ENCODE results near the gene SH3TC1. TPM values are rescaled to one million over a fixed set of nuclear protein-coding genes. Genes with fewer than 3 reads are reported as not detected.

The SH3TC1 gene
- total RNA-seq, 1 donor from 2014 or later = 1.2 TPM

GRCh38 chr4:8273450-8273849 is 74.4 kb downstream of the SH3TC1 start:
- Histone ChIP-seq H3K4me2 (ENCODE audit: low read length) (no peak overlapping the region), H3K9ac (ENCODE audit: low read length) (no peak overlapping the region), H3K79me2 (ENCODE audit: insufficient read depth, low read length) (no peaks in the 10 kb centered on the region), H4K20me1 (ENCODE audit: insufficient read depth, low read length) (no peaks in the 10 kb centered on the region), H3K4me1 (ENCODE audit: insufficient read depth, low read length) (peaks cover 31% of the 10 kb centered on the region), H3K27ac (ENCODE audit: low read depth, low read length) (no peak overlapping the region), H3K36me3 (ENCODE audit: insufficient read depth, low read length) (no peaks in the 10 kb centered on the region), H2AFZ (ENCODE audit: low read depth, low read length) (no peak overlapping the region), H3K27me3 (ENCODE audit: insufficient read depth, low read length) (peaks cover 24% of the 10 kb centered on the region), H3K4me3 (ENCODE audit: insufficient read depth, low read depth, low read length) (no peak overlapping the region), H3K9me3 (ENCODE audit: insufficient read depth, low read depth, low read length) (no peaks in the 10 kb centered on the region)
- Mint-ChIP-seq H3K27ac (ENCODE audit: unreplicated experiment) (no peak overlapping the region), H3K4me3 (ENCODE audit: unreplicated experiment) (no peak overlapping the region), H3K36me3 (ENCODE audit: low read depth, unreplicated experiment) (peaks cover 4% of the 10 kb centered on the region), H3K4me1 (ENCODE audit: low read depth, unreplicated experiment) (peaks cover 17% of the 10 kb centered on the region), H3K9me3 (ENCODE audit: unreplicated experiment) (no peaks in the 10 kb centered on the region), H3K27me3 (ENCODE audit: low read depth, unreplicated experiment) (peaks cover 24% of the 10 kb centered on the region)
- DNase-seq (ENCODE audit: low read depth) (no peak), FAIRE-seq (no peak)
- TF ChIP-seq CTCF (IDR thresholded peaks at IDR 0.05; ENCODE audit: insufficient read depth, low read depth, low read length) (no peak), EZH2 (IDR thresholded peaks at IDR 0.05; ENCODE audit: insufficient read depth, low read length) (no peak)

GRCh38 chr4:8274066-8274652 is 75.1 kb downstream of the SH3TC1 start:
- Histone ChIP-seq H3K79me2 (ENCODE audit: insufficient read depth, low read length) (no peaks in the 10 kb centered on the region), H3K27me3 (ENCODE audit: insufficient read depth, low read length) (peaks cover 19% of the 10 kb centered on the region), H3K9me3 (ENCODE audit: insufficient read depth, low read depth, low read length) (no peaks in the 10 kb centered on the region), H2AFZ (ENCODE audit: low read depth, low read length) (no peak overlapping the region), H3K27ac (ENCODE audit: low read depth, low read length) (no peak overlapping the region), H3K4me1 (ENCODE audit: insufficient read depth, low read length) (peaks cover 35% of the 10 kb centered on the region), H4K20me1 (ENCODE audit: insufficient read depth, low read length) (no peaks in the 10 kb centered on the region), H3K36me3 (ENCODE audit: insufficient read depth, low read length) (no peaks in the 10 kb centered on the region), H3K4me3 (ENCODE audit: insufficient read depth, low read depth, low read length) (no peak overlapping the region), H3K4me2 (ENCODE audit: low read length) (no peak overlapping the region), H3K9ac (ENCODE audit: low read length) (no peak overlapping the region)
- no peak for FAIRE-seq
- Mint-ChIP-seq H3K27me3 (ENCODE audit: low read depth, unreplicated experiment) (peaks cover 18% of the 10 kb centered on the region), H3K4me3 (ENCODE audit: unreplicated experiment) (no peak overlapping the region), H3K27ac (ENCODE audit: unreplicated experiment) (no peak overlapping the region), H3K9me3 (ENCODE audit: unreplicated experiment) (no peaks in the 10 kb centered on the region), H3K4me1 (ENCODE audit: low read depth, unreplicated experiment) (peaks cover 21% of the 10 kb centered on the region), H3K36me3 (ENCODE audit: low read depth, unreplicated experiment) (peaks cover 4% of the 10 kb centered on the region)
- TF ChIP-seq EZH2 (IDR thresholded peaks at IDR 0.05; ENCODE audit: insufficient read depth, low read length) (no peak), CTCF (IDR thresholded peaks at IDR 0.05; ENCODE audit: insufficient read depth, low read depth, low read length) (no peak)
- no peak for DNase-seq (ENCODE audit: low read depth)

- peaks cover 18% of the 10 kb centered on the region for H3K27me3 Mint-ChIP-seq (ENCODE audit: low read depth, unreplicated experiment)
- DNase-seq (ENCODE audit: low read depth) (peak; percentile 84), FAIRE-seq (no peak)
- Histone ChIP-seq H3K4me3 (ENCODE audit: insufficient read depth, low read depth, low read length) (no peak overlapping the region), H3K79me2 (ENCODE audit: insufficient read depth, low read length) (no peaks in the 10 kb centered on the region), H3K27ac (ENCODE audit: low read depth, low read length) (no peak overlapping the region), H3K36me3 (ENCODE audit: insufficient read depth, low read length) (no peaks in the 10 kb centered on the region), H4K20me1 (ENCODE audit: insufficient read depth, low read length) (no peaks in the 10 kb centered on the region), H3K9me3 (ENCODE audit: insufficient read depth, low read depth, low read length) (no peaks in the 10 kb centered on the region), H3K4me1 (ENCODE audit: insufficient read depth, low read length) (peaks cover 33% of the 10 kb centered on the region), H3K27me3 (ENCODE audit: insufficient read depth, low read length) (peaks cover 17% of the 10 kb centered on the region), H3K9ac (ENCODE audit: low read length) (no peak overlapping the region), H3K4me2 (ENCODE audit: low read length) (peak overlapping the region; percentile 17), H2AFZ (ENCODE audit: low read depth, low read length) (no peak overlapping the region)
- TF ChIP-seq CTCF (IDR thresholded peaks at IDR 0.05; ENCODE audit: insufficient read depth, low read depth, low read length) (no peak), EZH2 (IDR thresholded peaks at IDR 0.05; ENCODE audit: insufficient read depth, low read length) (no peak)
- no peaks in the 10 kb centered on the region for H3K9me3 Mint-ChIP-seq (ENCODE audit: unreplicated experiment)
- no peak overlapping the region for H3K27ac Mint-ChIP-seq (ENCODE audit: unreplicated experiment)
- H3K4me1 Mint-ChIP-seq (ENCODE audit: low read depth, unreplicated experiment) = peaks cover 26% of the 10 kb centered on the region
- no peak overlapping the region for H3K4me3 Mint-ChIP-seq (ENCODE audit: unreplicated experiment)
- H3K36me3 Mint-ChIP-seq (ENCODE audit: low read depth, unreplicated experiment) = peaks cover 4% of the 10 kb centered on the region
Measured at GRCh38 chr4:8274765-8275547, 75.9 kb downstream of the SH3TC1 start.
